OCI-LY3 (cell line): ENCODE results near the gene DEFB126.
"Not testable (repeated sequence)": the region's sequence is repeated elsewhere in the genome, so short reads cannot be mapped to it uniquely, and the experiment has no call there.

Source experiments
- H2AFZ ChIP-seq: fragments of 200-600, 300-600 bp; shearing (Covaris generic); 2 replicates; pipeline ENCODE4 v1.6.0; 2014; ENCODE audit warnings: antibody characterized with exemption, low read depth, low read length
- H3K27ac ChIP-seq: fragments of 200-600, 300-600 bp; sonication (generic); 2 replicates; pipeline ENCODE4 v1.5.1; 2014; ENCODE audit warnings: mild to moderate bottlenecking, low read length, moderate library complexity, mixed read lengths
- H3K27me3 ChIP-seq: fragments of 200-600, 300-600 bp; sonication (generic); 2 replicates; pipeline ENCODE4 v1.6.1; 2014; ENCODE audit warnings: low read depth, low read length, mixed read lengths
- H3K36me3 ChIP-seq: fragments of 200-600, 300-600 bp; sonication (generic); replicated peaks from 2 replicates; pipeline ENCODE3; 2014; ENCODE audit warnings: low read depth, low read length, mixed read lengths
- H3K4me1 ChIP-seq: fragments of 300-600, 200-600 bp; sonication (generic); 2 replicates; pipeline ENCODE4 v1.6.1; 2014; ENCODE audit warnings: low read length, mixed read lengths
- H3K4me2 ChIP-seq: fragments of 200-600, 300-600 bp; sonication (generic); 2 replicates; pipeline ENCODE4 v1.6.1; 2014; ENCODE audit warnings: low read length, mixed read lengths
- H3K4me3 ChIP-seq: fragments of 300-600, 200-600 bp; sonication (generic); 2 replicates; pipeline ENCODE4 v1.5.1; 2014; ENCODE audit warnings: antibody characterized with exemption, mild to moderate bottlenecking, low read length, moderate library complexity
- H3K79me2 ChIP-seq: fragments of 300-600, 200-600 bp; shearing (Covaris generic); 2 replicates; pipeline ENCODE4 v1.6.1; 2014; ENCODE audit warnings: mild to moderate bottlenecking, low read length, mixed read lengths
- H3K9ac ChIP-seq: fragments of 300-600, 200-600 bp; shearing (Covaris generic); 2 replicates; pipeline ENCODE4 v1.6.0; 2014; ENCODE audit warnings: mild to moderate bottlenecking, low read length, moderate library complexity
- H3K9me3 ChIP-seq: fragments of 200-600, 300-600 bp; shearing (Covaris generic); 2 replicates; pipeline ENCODE4 v1.6.1; 2014; ENCODE audit warnings: low read length, mixed read lengths; ENCODE audit not compliant: insufficient read depth
- H4K20me1 ChIP-seq: fragments of 200-600, 300-600 bp; sonication (generic); 2 replicates; pipeline ENCODE4 v1.6.1; 2016; ENCODE audit warnings: low read length, mixed read lengths; ENCODE audit not compliant: insufficient read depth
- EZH2phosphoT487 ChIP-seq: fragments of 200-600 bp; shearing (Covaris generic); IDR thresholded peaks from 2 replicates; pipeline ENCODE4 v1.6.1; 2018; ENCODE audit warnings: antibody characterized with exemption, mixed run types, low read depth
- TF ChIP-seq, protein P1 (sequence below): fragments of 200-600, 300-600 bp; sonication (generic); IDR thresholded peaks from 2 replicates; pipeline ENCODE4 v1.5.1; 2014; ENCODE audit warnings: antibody characterized with exemption, low read length, low read depth

Gene DEFB126, protein sequence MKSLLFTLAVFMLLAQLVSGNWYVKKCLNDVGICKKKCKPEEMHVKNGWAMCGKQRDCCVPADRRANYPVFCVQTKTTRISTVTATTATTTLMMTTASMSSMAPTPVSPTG

DNA sequence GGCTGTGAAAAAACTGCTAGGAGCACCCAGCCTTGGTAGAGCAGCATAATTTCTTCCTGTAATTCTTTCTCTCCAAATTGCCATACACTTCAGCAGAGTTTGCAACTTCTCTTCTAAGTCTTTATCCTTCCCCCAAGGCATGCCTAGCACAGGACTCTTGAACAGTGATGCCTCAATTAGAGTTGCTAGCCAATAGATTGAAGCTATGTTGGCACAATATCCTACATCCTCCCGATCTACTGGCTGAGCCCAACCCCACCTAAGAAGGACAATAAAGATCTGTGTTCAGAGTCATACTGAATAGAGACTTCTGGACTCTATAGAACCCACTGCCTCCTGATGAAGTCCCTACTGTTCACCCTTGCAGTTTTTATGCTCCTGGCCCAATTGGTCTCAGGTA lies at the start of gene DEFB126:
Gene DEFB126 (plus strand): TSS at position 301 of the 400 bp plus-strand sequence. CDS start 39 bp downstream, at position 340.
- no peaks in the 10 kb centered on the region; the same call in 1 of the 2 replicates for H3K9me3 ChIP-seq

DNA sequence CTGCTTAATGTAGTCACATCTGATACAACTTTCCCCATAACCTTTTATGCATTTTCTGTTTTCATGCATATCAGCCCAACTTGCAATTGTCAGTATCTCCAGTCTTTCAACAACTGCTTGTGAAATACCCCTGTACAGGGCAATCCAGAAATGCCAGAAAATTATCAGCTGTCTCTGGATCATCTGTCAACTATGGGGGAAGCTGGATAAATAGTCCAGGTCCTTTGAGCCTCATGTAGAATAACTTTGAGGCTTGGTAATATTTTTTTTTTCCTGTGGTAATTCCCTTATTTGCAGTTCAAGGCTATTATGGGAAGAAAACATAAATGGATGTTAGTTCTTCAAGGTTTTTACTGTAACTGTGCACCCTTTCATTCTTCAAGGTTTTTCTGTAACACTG lies 48.7 kb upstream of the DEFB126 start:
- TF ChIP-seq EZH2phosphoT487 = no peak
- TF ChIP-seq, protein P1, sequence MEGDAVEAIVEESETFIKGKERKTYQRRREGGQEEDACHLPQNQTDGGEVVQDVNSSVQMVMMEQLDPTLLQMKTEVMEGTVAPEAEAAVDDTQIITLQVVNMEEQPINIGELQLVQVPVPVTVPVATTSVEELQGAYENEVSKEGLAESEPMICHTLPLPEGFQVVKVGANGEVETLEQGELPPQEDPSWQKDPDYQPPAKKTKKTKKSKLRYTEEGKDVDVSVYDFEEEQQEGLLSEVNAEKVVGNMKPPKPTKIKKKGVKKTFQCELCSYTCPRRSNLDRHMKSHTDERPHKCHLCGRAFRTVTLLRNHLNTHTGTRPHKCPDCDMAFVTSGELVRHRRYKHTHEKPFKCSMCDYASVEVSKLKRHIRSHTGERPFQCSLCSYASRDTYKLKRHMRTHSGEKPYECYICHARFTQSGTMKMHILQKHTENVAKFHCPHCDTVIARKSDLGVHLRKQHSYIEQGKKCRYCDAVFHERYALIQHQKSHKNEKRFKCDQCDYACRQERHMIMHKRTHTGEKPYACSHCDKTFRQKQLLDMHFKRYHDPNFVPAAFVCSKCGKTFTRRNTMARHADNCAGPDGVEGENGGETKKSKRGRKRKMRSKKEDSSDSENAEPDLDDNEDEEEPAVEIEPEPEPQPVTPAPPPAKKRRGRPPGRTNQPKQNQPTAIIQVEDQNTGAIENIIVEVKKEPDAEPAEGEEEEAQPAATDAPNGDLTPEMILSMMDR = no peak
- Histone ChIP-seq H3K4me1 (no peaks in the 10 kb centered on the region), H3K4me2 (no peak overlapping the region)

More for the DNA sequence above, at the start of gene DEFB126:
- H3K4me2 ChIP-seq = no peak within 1 kb of the TSS
- TF ChIP-seq, protein P1 = no peak
- no peak within 1 kb of the TSS for H2AFZ ChIP-seq
- H3K4me1 ChIP-seq = peaks cover 5% of the 10 kb centered on the region; the same call in 1 of the 2 replicates
- H3K27me3 ChIP-seq = peaks cover 63% of the 10 kb centered on the region
- H3K36me3 ChIP-seq = no peaks in the 10 kb centered on the region
- H3K27ac ChIP-seq = no peak within 1 kb of the TSS
- no peak within 1 kb of the TSS for H3K9ac ChIP-seq
- H4K20me1 ChIP-seq = no peaks in the 10 kb centered on the region
- H3K79me2 ChIP-seq = no peaks in the 10 kb centered on the region
- H3K4me3 ChIP-seq = no peak within 1 kb of the TSS

DNA sequence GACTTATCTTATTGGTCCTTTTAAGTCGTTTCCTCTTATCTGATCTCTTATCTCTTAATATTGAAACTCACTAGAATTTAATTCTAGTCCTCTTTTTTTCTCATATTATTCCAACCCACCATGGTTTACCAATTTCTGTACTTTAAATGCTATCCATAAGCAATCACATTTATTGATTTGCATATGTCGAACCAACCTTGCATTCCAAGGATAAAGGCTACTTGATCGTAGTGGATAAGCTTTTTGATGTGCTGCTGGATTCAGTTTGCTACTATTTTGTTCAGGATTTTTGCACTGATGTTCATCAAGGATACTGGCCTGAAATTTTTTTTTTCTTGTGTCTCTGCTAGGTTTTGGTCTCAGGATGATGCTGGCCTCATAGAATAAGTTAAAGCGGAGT lies 47.2 kb upstream of the DEFB126 start:
- TF ChIP-seq, protein P1 = no peak
- no peak for TF ChIP-seq EZH2phosphoT487
- Histone ChIP-seq H4K20me1 (no peaks in the 10 kb centered on the region), H3K36me3 (no peaks in the 10 kb centered on the region), H3K4me1 (no peaks in the 10 kb centered on the region), H3K27ac (no peak overlapping the region), H3K9ac (no peak overlapping the region), H3K4me3 (no peak overlapping the region), H2AFZ (no peak overlapping the region), H3K27me3 (peaks cover 41% of the 10 kb centered on the region), H3K4me2 (no peak overlapping the region), H3K79me2 (no peaks in the 10 kb centered on the region), H3K9me3 (no peaks in the 10 kb centered on the region)

More for the DNA sequence above, 48.7 kb upstream of the DEFB126 start:
- no peaks in the 10 kb centered on the region for H4K20me1 ChIP-seq
- H3K9me3 ChIP-seq = no peaks in the 10 kb centered on the region
- no peak overlapping the region for H2AFZ ChIP-seq
- H3K27ac ChIP-seq = no peak overlapping the region
- H3K9ac ChIP-seq = no peak overlapping the region
- H3K27me3 ChIP-seq = peaks cover 43% of the 10 kb centered on the region
- no peak overlapping the region for H3K4me3 ChIP-seq
- no peaks in the 10 kb centered on the region for H3K79me2 ChIP-seq
- H3K36me3 ChIP-seq = no peaks in the 10 kb centered on the region

DNA sequence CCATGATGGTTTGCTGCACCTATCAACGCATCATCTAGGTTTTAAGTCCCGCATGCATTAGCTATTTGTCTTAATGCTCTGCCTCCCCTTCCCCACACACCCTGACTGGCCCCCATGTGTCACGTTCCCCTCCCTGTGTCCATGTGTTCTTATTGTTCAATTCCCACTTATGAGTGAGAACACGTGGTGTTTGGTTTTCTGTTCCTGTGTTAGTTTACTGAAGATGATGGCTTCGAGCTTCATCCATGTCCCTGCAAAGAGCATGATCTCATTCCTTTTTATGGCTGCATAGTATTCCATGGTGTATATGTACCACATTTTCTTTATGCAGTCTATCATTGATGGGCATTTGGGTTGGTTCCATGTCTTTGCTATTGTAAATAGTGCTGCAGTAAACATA lies 44.7 kb upstream of the DEFB126 start:
- not testable (repeated sequence) for H3K4me2 ChIP-seq, H3K4me1 ChIP-seq, H3K9me3 ChIP-seq, H3K9ac ChIP-seq, H3K4me3 ChIP-seq, H3K79me2 ChIP-seq, H2AFZ ChIP-seq, H4K20me1 ChIP-seq, H3K36me3 ChIP-seq, H3K27ac ChIP-seq
- peaks cover 28% of the 10 kb centered on the region for H3K27me3 ChIP-seq

DNA sequence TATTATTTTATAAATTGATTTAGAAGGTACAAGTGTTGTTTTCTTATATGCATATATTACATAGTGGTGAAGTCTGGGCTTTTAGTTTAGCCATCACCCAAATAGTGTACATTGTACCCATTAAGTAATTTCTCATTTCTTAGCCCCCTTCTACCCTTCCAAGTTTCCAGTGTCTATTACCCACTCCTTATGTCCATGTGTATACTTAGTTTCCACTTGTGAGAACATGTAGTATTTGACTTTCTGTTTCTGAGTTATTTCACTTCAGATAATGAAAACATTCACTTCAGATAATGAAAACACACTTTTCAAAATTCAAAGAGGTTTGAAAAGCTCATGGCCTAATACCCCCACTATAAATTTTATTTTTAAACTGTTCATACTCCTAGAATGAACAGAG lies 40.4 kb upstream of the DEFB126 start:
- no peak for TF ChIP-seq EZH2phosphoT487
- TF ChIP-seq, protein P1 = no peak
- no peak overlapping the region for H2AFZ ChIP-seq

More for the DNA sequence above, 40.4 kb upstream of the DEFB126 start:
- no peaks in the 10 kb centered on the region for H4K20me1 ChIP-seq
- H3K9me3 ChIP-seq = no peaks in the 10 kb centered on the region
- H3K4me1 ChIP-seq = no peaks in the 10 kb centered on the region
- H3K27ac ChIP-seq = no peak overlapping the region
- H3K27me3 ChIP-seq = peaks cover 15% of the 10 kb centered on the region; the same call in 1 of the 2 replicates
- H3K4me3 ChIP-seq = no peak overlapping the region
- H3K79me2 ChIP-seq = no peaks in the 10 kb centered on the region
- H3K4me2 ChIP-seq = no peak overlapping the region
- no peaks in the 10 kb centered on the region for H3K36me3 ChIP-seq
- H3K9ac ChIP-seq = no peak overlapping the region
